GM12878 (cell line): ENCODE measurements around the gene AMN1. TPM values are rescaled to one million over a fixed set of nuclear protein-coding genes. Genes with fewer than 3 reads are reported as not detected.
A peak's percentile ranks its signal among the peaks of the same experiment; 100 is the strongest.

Experiments used
- BACH1 ChIP-seq: fragments of 450-650 bp; IDR thresholded peaks from 2 replicates; pipeline ENCODE4 v1.6.1; 2017; ENCODE audit warnings: mild to moderate bottlenecking, borderline replicate concordance
- CBFB ChIP-seq: IDR thresholded peaks from 2 replicates; pipeline ENCODE4 v1.6.1; 2016; ENCODE audit warnings: antibody characterized with exemption, low read depth
- E2F4 ChIP-seq: IDR thresholded peaks from 2 replicates; pipeline ENCODE4 v1.6.1; 2012; ENCODE audit warnings: low read depth, low read length, improper control_type of control experiment
- JUND ChIP-seq: IDR thresholded peaks from 2 replicates; pipeline ENCODE4 v1.6.1; 2012; ENCODE audit warnings: low read depth, mild to moderate bottlenecking, low read length, improper control_type of control experiment, moderate library complexity
- NFIC ChIP-seq: IDR thresholded peaks from 2 replicates; pipeline ENCODE4 v1.6.1; 2012; ENCODE audit warnings: low read depth, mild to moderate bottlenecking, inconsistent platforms, low read length, moderate library complexity
- PAX5 ChIP-seq: IDR thresholded peaks from 2 replicates; pipeline ENCODE4 v1.6.1; 2011; ENCODE audit warnings: low read depth, low read length, borderline replicate concordance
- RAD51 ChIP-seq: fragments of 450-650 bp; IDR thresholded peaks from 2 replicates; pipeline ENCODE4 v1.6.1; 2016; ENCODE audit warnings: moderate library complexity, mild to moderate bottlenecking, inconsistent platforms
- RCOR1 ChIP-seq: conservative IDR thresholded peaks from 2 replicates; pipeline ENCODE4 v1.6.1; 2012; ENCODE audit warnings: low read depth, low read length, improper control_type of control experiment
- RELB ChIP-seq: fragments of 450-650 bp; IDR thresholded peaks from 2 replicates; pipeline ENCODE4 v1.6.1; 2017; ENCODE audit warnings: low read depth, mild to moderate bottlenecking, moderate library complexity
- STAT3 ChIP-seq: IDR thresholded peaks from 2 replicates; pipeline ENCODE4 v1.6.1; 2011; ENCODE audit warnings: low read depth, low read length, improper control_type of control experiment
- polyA plus RNA-seq, 11 experiments: library from polyadenylated mRNA; depleted of rRNA in 4 of 11; unstranded in 6 of 11; stranded (reverse) in 5 of 11; fragments of >200 nt; fragmentation: Nextera tagmentation in 4 of 11; fragmentation: Illumina TruSeq in 1 of 11; extraction: Ambion mirVana in 4 of 11; extraction: Trizol in 1 of 11; gene quantifications; 1 replicate in 1 of 11; 2 replicates in 10 of 11; pipeline versions ENCODE4 v1.2.1 to v1.2.3, GENCODE V29; 2011 to 2016; ENCODE audit warnings: inconsistent platforms in 2 of 11, missing spikeins in 2 of 11, low read depth in 1 of 11
- total RNA-seq, 4 experiments: library from RNA; depleted of rRNA in 3 of 4; stranded (reverse); fragments of >200 nt in 3 of 4; fragmentation: Illumina TruSeq in 1 of 4; extraction: Trizol in 1 of 4; gene quantifications; 2 replicates each; pipeline versions ENCODE4 v1.2.1 to v1.2.3, GENCODE V29; 2013 to 2021
- TF ChIP-seq, protein P1 (sequence below): fragments of 450-650 bp; IDR thresholded peaks from 2 replicates; pipeline ENCODE4 v1.6.1; 2018; ENCODE audit warnings: mild to moderate bottlenecking, low read depth, moderate library complexity; ENCODE audit not compliant: partially characterized antibody
- TF ChIP-seq, protein P2 (sequence below), 3 experiments: IDR thresholded peaks in 2 of 3; conservative IDR thresholded peaks in 1 of 3; 2 replicates each; pipeline ENCODE4 v1.5.1; 2011; ENCODE audit warnings: low read depth in 3 of 3, low read length in 3 of 3, mild to moderate bottlenecking in 3 of 3, control low read depth in 2 of 3, moderate library complexity in 2 of 3, inconsistent platforms in 1 of 3, mixed read lengths in 1 of 3; ENCODE audit not compliant: control insufficient read depth in 2 of 3, insufficient read depth in 1 of 3; ENCODE audit errors: extremely low read depth in 1 of 3

The AMN1 gene
- total and polyA plus RNA-seq, 10 of the 15 experiments (the other 5 are each of a cell fraction or from before 2014, with no cell fraction given): 5.4 to 19.3 (median 9.3) TPM

DNA sequence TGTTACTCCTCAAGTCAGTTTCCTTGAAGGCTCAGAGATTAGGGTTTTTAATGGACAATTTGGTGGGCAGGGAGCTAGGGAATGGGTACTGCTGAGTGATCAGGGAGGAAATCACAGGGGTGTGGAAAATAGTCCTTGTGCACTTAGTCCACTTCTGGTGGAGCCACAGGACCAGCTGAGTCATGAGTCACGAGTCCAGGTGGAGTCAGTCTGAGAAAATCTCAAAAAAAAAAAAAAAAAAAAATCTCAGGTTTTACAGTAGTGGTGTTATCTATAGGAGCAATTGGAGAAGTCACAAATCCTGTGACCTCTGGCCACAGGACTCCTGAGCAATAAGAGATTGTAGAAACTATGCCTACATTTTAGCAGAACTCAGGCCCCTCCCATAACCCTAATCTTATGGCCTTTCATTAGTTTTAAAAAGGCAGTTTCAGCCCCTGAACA lies 28.2 kb upstream of the AMN1 start (continued):
- TF ChIP-seq STAT3 (no peak), NFIC (no peak), CBFB (no peak), BACH1 (no peak), RCOR1 (no peak), RELB (0 out of 2 replicates have a peak, but pooled peaks have one; percentile 10), RAD51 (peak; percentile 39), PAX5 (no peak), JUND (no peak), E2F4 (no peak)
- TF ChIP-seq, protein P1, sequence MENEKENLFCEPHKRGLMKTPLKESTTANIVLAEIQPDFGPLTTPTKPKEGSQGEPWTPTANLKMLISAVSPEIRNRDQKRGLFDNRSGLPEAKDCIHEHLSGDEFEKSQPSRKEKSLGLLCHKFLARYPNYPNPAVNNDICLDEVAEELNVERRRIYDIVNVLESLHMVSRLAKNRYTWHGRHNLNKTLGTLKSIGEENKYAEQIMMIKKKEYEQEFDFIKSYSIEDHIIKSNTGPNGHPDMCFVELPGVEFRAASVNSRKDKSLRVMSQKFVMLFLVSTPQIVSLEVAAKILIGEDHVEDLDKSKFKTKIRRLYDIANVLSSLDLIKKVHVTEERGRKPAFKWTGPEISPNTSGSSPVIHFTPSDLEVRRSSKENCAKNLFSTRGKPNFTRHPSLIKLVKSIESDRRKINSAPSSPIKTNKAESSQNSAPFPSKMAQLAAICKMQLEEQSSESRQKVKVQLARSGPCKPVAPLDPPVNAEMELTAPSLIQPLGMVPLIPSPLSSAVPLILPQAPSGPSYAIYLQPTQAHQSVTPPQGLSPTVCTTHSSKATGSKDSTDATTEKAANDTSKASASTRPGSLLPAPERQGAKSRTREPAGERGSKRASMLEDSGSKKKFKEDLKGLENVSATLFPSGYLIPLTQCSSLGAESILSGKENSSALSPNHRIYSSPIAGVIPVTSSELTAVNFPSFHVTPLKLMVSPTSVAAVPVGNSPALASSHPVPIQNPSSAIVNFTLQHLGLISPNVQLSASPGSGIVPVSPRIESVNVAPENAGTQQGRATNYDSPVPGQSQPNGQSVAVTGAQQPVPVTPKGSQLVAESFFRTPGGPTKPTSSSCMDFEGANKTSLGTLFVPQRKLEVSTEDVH: no peak
- TF ChIP-seq, protein P2, sequence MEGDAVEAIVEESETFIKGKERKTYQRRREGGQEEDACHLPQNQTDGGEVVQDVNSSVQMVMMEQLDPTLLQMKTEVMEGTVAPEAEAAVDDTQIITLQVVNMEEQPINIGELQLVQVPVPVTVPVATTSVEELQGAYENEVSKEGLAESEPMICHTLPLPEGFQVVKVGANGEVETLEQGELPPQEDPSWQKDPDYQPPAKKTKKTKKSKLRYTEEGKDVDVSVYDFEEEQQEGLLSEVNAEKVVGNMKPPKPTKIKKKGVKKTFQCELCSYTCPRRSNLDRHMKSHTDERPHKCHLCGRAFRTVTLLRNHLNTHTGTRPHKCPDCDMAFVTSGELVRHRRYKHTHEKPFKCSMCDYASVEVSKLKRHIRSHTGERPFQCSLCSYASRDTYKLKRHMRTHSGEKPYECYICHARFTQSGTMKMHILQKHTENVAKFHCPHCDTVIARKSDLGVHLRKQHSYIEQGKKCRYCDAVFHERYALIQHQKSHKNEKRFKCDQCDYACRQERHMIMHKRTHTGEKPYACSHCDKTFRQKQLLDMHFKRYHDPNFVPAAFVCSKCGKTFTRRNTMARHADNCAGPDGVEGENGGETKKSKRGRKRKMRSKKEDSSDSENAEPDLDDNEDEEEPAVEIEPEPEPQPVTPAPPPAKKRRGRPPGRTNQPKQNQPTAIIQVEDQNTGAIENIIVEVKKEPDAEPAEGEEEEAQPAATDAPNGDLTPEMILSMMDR (IDR thresholded peaks at IDR 0.05 in 2 of 3, conservative IDR thresholded peaks at IDR 0.05 in 1 of 3; ENCODE audit: control insufficient read depth in 2 of 3, extremely low read depth in 1 of 3, insufficient read depth in 1 of 3, low read depth in 3 of 3, low read length in 3 of 3): 0 out of 6 replicates have a peak, but pooled peaks of 1 of the 3 experiments have one; percentile 0
